HG03280 (cell line): ENCODE results near the gene DBX1.
"Not testable (repeated sequence)": the region's sequence is repeated elsewhere in the genome, so short reads cannot be mapped to it uniquely, and the experiment has no call there.

Experiments
- ATAC-seq: cut with Tn5 transposase; IDR thresholded peaks from one replicate; pipeline ENCODE4 v1.9.1; 2021; ENCODE audit warnings: mild to moderate bottlenecking, moderate library complexity; ENCODE audit not compliant: unreplicated experiment

DBX1 gene, protein sequence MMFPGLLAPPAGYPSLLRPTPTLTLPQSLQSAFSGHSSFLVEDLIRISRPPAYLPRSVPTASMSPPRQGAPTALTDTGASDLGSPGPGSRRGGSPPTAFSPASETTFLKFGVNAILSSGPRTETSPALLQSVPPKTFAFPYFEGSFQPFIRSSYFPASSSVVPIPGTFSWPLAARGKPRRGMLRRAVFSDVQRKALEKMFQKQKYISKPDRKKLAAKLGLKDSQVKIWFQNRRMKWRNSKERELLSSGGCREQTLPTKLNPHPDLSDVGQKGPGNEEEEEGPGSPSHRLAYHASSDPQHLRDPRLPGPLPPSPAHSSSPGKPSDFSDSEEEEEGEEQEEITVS

GRCh38 chr11:20160425-20161229 lies at the start of gene DBX1:
DBX1 (minus strand) TSS chr11:20160475; CDS start chr11:20160324, 151 bp downstream.
- ATAC-seq: no peak

- no peak for ATAC-seq
Measured at GRCh38 chr11:20208622-20209111, 48.4 kb upstream of the DBX1 start.

DNA sequence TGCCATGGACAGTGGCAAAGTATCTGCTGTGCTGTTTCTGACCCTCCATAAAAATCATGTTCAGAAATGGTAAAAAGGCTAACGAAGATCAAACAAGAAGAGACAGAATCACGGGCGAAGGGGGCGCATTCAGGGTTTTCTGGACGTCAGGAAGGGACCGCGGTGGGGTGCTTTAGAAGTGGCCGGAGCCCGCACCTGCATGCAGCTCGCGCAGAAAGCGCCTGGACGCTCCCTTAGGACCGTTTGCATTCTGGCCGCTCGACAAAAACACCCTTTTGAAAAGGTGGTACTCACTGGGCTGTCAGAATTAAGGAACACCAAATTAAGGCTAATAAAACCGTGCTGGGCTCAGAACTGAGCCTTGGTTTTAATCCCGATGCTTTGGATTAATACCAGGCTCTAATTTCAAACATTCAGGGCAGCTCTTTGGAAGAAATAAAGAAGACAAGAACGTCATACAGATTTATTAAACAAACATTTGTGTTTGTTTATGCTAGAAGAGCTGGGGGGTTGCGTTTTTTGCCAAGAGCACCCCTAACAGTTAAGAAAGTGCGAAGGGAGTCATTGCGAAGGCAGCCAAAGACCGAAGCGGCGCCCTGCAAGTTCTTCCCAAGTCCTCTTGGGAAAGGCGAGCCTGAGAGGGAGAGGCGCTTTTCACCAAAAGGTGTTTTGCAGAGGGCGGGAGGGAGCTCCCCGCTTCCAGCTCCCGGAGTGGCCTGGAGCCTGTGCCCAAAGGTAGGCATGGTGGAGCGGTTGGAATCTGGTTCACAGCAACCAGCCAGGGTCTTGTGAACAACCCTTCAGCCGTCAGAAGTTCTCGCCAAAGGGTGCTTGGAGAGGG lies 47.7 kb upstream of the DBX1 start:
- no peak for ATAC-seq

DNA sequence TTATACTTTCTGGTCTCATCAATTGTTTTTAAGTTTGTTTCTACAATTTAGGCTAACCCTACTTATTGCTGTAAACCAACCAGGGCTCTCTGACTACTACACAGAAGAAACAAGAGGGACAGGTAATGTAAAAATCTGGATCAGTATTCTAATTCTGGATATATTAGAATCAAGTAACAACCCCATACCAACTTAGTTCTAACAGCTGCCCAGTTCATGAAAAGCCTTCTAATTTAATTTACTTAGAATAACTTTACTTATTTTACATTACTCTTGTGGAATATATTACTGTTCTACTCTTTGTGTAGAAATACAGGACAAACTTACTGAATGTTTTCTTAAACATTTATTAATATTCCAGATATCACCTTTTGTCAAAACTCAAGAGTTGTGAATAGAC lies 45.5 kb upstream of the DBX1 start:
- no peak for ATAC-seq

- ATAC-seq: no peak
Measured at GRCh38 chr11:20204681-20205080, 44.4 kb upstream of the DBX1 start.

GRCh38 chr11:20203831-20204230 lies 43.6 kb upstream of the DBX1 start:
- ATAC-seq: no peak

GRCh38 chr11:20201231-20201630 lies 41.0 kb upstream of the DBX1 start:
- ATAC-seq: no peak

DNA sequence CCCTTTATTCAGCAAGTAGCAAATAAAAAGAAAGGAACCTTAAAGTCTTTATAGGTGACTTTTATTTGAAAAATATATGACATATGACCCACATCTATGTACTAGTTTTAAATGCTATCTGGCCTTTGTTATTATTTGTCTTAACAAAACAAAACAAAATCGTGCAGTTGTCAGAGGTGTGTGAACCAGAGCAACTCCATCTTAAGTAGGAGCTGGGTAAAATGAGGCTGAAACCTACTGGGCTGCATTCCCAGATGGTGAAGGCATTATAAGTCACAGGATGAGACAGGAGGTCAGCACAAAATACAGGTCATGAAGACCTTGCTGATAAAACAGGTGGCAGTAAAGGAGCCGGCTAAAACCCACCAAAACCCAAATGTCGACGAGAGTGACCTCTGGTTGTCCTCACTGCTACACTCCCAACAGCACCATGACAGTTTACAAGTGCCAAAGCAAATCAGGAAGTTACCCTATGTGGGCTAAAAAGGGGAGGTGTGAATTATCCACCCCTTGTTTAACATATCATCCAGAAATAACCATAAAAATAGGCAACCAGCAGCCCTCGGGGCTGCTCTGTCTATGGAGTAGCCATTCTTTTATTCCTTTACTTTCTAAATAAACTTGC lies 40.2 kb upstream of the DBX1 start:
- ATAC-seq: not testable (repeated sequence)

DNA sequence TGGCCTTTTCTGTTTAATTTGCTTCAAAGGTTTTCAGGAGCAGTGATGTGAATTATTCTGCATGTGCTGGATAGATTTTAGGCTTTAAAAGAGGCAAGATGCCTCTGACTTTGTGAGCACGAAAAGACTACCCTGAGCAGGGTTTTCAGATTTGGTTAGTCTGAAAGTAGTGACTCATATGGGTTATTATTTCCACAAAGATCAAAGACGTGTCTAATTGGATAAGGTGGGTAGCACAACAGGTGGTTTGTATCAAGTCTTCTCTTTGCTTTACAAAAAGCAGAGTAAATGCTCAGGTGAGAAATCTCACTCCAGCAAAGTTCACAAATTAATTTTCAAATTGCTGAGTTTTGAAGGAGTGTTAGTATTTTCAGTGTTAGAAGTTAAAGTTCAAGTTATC lies 37.6 kb upstream of the DBX1 start:
- ATAC-seq: peak; percentile 92

DNA sequence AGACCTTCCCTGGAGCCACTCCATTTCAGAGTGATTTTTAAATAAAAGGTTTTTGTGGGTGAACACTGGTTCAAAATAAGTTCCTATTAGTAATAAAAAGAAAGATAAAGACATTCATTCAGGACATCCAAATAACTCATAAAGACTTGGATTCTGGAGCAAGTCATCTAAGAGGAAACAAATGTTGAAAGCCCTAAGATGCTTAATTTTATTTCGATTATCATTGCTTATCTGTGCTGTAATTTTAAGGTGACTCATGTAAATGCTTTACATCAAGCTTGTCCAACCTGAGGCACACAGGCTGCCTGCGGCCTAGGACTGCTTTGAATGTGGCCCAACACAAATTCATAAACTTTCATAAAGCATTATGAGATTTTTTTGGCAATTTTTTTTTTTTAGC lies 34.2 kb upstream of the DBX1 start:
- no peak for ATAC-seq

- ATAC-seq: no peak
Measured at GRCh38 chr11:20193307-20193706, 33.0 kb upstream of the DBX1 start.

- no peak for ATAC-seq
Measured at GRCh38 chr11:20192641-20193040, 32.4 kb upstream of the DBX1 start.

DNA sequence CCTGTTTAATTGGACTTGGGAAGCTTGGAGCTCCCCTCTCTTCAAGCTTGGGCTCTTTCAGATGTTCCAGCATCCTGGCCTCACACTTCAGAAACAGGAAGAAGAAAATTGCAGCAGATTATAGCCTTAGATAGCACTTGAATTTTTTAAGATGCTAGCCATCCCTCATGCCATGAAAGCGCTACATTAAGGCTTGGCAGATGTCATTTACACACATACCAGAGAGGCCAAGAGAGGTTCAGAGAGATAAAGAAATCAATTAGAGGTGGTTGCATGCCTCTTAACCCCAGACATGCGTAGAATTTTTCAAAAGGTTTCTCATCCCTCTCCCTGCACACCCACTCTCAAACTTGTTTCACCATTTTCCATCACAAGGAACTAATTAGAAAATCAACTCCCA lies 31.9 kb upstream of the DBX1 start:
- no peak for ATAC-seq

DNA sequence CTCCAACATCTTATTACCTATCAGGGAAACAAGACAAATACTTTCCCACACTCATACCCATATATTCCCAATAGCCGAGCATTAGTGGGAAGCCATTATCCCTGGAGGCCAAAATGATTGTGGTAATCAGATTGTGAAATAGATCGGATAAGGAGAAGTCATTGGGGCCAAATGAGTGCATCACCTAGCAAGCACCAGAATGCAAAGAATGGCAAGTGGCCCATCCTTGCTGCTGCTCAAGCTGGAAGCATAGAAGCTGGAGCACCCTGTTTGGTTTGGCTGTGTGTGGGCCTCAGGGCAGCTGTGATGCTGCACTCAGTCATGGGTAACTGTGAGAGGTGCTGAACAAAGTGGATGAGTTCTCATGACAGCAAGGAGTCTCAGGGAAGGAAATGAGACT lies 18.7 kb upstream of the DBX1 start:
- no peak for ATAC-seq

- no peak for ATAC-seq
Measured at GRCh38 chr11:20177136-20177535, 16.9 kb upstream of the DBX1 start.

DNA sequence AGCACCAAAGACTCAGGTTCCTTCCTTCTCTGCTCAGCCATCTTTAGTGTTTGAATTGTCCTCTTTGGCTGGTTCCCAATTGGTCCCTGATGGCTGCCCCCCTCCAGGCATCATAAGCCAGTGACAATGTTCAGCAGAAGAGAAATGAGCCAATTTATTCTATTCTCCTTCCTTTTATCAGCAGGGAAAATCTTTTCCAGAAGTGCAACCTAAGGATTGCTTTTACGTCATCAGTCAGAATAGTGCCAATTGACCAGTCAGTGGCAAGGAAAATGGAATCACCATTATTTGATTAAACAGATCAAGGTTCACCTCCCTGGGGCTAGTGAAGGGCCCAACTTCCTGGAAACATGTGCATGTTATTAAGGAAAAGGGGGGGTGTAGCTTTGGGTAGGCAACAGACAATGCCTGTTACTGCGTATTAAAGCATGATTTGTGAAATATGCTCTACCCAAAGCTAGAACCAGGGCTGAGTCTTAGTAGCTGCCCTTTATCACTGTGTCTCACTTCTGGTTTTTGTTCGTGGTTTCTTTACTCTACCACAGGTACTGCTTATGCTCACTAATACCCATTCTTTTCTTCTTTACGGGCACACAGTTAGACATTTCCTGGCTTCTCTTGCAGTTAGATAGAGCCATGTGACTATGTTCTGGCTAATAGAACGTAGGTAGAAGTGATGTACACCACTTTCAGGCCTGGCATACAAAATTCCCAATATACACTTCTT lies 12.6 kb upstream of the DBX1 start:
- no peak for ATAC-seq

DNA sequence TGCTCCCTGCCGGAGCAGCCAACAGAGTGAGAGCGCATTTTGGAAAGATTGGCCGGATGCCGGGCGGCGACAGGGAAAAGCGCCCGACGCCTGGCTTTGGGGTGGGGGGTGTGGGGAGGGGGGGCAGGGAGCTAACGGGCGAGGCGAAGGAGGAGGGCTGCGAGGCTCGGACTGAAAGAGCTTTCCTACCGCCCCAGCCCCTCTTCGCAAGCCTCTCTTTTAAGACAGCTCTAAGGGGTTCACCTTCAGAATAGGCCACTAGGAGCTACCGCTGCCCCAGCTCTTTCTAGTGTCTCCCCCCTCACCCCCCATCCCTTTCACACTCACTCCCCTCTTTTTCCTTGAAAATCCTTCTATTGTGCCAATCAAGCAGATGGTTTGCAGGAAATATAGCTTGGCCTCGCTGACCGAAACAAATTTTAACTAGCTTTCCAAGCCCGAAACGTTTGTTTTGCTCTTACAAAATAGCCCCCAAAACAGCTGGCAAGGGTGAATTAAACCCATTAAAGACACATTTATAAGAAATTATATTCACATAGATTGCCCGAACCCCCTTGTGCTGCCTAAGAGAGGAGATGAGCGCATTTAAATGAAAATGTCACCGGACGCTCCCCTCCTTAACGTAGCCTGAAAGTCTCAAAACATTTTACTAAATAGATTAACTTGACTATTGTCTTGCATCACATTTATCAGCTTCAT lies 3.7 kb upstream of the DBX1 start:
- ATAC-seq: no peak

GRCh38 chr11:20162824-20163782 lies 2.8 kb upstream of the DBX1 start:
- no peak for ATAC-seq
